Stimulated activated CD4-positive, alpha-beta T cell treated with anti-CD3 and anti-CD28 coated beads, Interleukin-2, amount 100 ng/mL, for 48 hours (primary cell): ENCODE measurements around the gene COX6A2.
"Not testable (repeated sequence)": the region's sequence is repeated elsewhere in the genome, so short reads cannot be mapped to it uniquely, and the experiment has no call there.

Experiments
- DNase-seq, 2 donors: peaks; one replicate each; pipeline ENCODE4 v3.0.0-alpha.2; 2020

The COX6A2 gene

GRCh38 chr16:31461921-31462804 is 34.0 kb upstream of the COX6A2 start:
- DNase-seq, result no peak

DNA sequence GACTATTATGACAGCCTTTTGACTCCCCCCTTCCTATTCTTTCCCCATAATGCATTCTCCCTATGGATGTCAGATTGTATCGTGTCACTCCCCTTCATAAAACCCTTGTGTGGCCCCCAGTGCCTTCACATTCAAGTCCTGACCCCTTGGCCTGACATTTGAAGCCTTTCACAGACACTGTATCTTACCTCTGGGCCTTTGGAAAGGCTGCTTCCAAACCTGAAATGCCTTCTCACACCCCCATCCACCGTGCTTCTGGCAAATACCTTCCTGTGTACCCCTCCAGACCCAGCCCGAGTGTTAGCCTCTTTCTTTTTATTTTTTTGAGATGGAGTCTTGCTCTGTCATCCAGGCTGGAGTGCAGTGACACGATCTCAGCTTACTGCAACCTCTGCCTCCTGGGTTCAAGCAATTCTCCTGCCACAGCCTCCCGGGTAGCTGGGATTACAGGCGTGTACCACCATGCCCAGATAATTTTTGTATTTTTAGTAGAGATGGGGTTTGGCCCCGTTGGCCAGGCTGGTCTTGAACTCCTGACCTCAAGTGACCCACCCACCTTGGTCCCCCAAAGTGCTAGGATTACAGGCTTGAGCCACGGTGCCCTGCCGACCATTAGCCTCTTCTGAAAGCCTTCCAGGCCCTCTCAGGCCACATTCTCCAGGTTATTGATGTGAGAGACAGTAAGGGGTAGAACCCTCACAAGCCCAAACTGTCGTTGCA is 33.2 kb upstream of the COX6A2 start:
- no peak for DNase-seq

GRCh38 chr16:31460582-31461002 is 32.4 kb upstream of the COX6A2 start:
- no peak for DNase-seq

- DNase-seq, result peak; percentile 100
Measured at GRCh38 chr16:31459687-31460581, 31.8 kb upstream of the COX6A2 start.

GRCh38 chr16:31458844-31459686 is 30.9 kb upstream of the COX6A2 start, which contains the start of gene ARMC5:
TSS of gene ARMC5 (plus strand) at chr16:31459501. CDS start at chr16:31459525, 24 bp downstream.
- DNase-seq, result peak; percentile 90 to 92

GRCh38 chr16:31458073-31458843 is 30.1 kb upstream of the COX6A2 start:
- DNase-seq, result peak in 1 of 2 donors; percentile 32

DNA sequence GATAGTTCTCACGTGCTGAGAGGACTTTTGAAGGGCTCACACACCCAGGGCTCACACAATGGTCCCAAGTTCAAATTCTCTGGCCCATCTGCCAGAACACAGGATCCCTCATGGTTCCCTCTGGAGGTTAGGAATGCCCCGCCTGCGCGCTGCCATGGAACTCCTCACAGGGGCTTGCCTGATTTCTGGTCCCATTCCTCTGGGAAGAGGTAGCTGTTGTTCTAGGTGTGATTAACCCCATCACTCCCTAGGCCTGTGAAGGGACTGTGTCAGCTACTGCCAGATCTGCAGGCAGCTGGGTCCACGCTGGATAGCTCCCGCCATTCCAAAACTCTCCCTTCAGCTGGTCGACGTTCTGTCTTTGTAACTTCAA is 28.8 kb upstream of the COX6A2 start:
- DNase-seq, result no peak

GRCh38 chr16:31455601-31456314 is 27.6 kb upstream of the COX6A2 start:
- DNase-seq, result no peak

DNA sequence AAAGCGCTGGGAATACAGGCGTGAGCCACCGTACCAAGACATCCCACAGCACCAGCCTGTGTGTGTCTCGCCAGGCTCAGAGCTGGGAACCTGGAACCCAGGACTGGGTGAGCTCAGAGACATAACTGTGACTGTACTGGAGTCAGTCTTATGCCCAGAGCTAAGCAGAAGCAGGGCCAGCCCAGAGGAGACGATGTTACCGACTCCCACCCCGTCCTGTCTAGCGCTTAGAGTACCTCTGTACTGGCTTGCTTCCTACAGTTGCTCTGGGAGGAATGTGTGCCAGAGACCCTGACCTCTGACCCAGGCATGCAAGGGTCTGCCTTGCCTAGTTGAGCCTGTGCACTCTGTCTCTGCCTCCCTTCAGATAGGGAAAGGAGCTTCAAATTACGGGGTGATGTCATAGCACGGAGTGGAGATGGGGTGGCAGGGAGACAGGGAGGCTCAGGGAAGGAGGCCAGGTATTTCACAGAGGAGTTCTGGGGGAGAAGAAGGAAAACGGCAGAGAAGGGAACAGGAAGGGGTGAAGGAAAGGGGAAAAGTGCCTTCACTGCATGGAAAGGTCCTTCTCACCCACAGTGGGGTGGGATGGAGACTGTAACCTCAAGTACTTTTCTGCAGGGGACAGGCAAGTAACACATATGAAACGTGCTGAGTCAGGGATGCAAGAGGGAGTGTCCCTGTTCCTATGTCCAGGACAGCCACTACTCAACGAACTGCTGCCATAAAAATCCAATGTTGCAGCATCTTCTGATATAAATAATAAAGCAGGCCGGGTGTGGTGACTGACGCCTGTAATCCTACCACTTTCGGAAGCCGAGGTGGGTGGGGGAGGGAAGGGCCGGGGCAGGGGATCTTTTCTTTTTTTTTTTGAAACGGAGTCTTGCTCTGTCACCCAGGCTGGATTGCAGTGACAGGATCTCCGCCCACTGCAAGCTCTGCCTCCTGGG is 25.4 kb upstream of the COX6A2 start:
- DNase-seq, result no peak

GRCh38 chr16:31452631-31453106 is 24.5 kb upstream of the COX6A2 start:
- DNase-seq, result no peak

DNA sequence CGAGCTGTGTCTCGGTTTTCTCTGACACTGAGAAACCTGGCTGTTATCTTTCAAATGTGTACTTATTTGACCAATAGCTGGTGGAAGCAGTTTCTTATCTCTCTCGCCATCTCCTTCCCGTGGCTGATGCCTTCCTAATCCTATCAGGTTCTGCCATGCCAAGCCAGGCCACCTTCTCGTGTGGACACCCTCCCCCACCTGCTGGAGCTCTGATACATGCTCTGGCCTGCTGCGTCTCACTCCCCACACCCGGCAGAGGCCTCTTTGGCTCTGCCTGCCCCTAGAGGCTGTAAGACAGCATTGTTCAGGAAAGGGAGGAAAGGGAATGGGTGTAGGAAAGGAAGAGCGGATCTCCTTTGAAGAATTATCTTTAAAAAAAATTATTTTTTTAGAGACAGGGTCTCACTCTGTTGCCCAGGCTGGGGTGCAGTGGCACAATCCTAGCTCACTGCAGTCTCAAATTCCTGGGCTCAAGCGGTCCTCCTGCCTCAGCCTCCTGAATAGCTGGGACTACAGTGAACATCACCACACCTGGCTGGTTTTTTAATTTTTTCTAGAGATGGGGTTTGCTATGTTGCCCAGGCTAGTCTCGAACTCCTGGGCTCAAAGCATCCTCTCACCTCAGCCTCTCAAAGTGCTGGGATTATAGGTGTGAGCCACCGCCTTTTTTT is 23.7 kb upstream of the COX6A2 start:
- DNase-seq, result no peak

GRCh38 chr16:31451201-31451600 is 23.0 kb upstream of the COX6A2 start:
- no peak for DNase-seq

GRCh38 chr16:31445931-31446330 is 17.8 kb upstream of the COX6A2 start:
- not testable (repeated sequence) for DNase-seq

DNA sequence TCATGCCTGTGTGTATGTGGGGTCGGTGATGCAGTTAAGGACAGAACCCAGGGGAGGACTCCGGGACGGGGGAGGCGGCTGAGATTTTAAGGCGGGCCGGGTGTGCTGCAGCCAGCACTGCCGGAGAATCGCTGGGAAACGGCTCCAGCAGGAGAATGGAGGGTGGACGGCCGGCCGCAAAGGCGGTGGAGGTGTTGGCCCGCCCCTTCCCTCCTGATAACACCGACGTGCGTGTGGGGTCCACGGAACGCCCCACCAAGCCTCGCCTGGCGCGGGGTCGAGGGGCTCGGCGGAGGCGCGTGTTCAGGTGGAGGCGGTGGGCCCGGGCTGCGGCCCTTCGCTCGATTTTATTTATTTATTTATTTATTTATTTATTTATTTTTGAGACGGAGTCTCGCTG is 13.8 kb upstream of the COX6A2 start:
- no peak for DNase-seq

DNA sequence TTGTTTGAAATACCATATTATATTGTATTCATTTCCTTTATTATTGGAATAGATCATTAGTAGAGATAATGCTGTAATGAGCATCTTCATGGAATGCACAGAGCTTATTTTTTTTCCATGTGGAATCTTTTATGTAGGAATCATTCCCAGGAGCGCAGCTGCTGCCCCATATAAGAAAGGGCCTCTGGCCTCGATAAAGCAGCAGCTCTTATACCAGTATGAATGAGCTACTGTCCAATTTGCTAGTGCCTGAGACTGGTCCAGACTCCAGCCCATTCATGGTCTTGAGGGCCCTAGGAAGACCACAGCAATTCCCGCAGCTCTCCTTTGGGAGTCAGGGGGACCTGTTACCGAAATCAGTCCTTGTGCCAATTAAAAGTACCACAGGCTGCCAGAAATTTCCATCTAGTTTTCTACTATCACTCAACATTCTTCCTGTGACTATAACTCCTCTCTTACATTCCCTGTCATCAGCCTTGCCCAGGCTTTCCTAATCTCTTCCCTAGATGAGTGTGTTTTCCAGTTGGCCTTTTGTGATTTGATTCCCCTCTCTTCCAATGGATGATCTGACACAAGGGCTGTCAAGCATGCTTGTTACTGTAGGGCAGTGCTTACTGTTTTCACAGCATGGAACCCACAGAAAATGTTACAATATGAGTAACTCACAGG is 12.5 kb upstream of the COX6A2 start:
- DNase-seq, result no peak

DNA sequence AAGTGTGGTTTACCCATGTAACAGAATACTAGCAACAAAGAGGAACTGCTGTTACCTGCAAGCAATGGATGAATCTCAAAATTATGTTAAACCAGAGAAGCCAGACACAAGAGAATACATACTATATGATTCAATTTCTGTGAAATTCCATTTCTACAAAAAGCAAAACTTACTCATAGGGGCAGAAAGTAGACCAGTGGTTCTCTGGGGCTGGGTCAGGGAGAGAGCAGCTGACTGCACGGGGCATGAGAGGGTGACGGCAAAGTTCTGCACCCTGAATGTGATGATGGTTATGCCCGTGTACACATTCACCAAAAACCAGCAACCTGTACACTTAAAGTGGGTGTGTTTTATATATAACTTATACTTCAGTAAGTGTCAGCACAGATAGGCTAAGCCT is 11.4 kb upstream of the COX6A2 start:
- DNase-seq, result no peak

DNA sequence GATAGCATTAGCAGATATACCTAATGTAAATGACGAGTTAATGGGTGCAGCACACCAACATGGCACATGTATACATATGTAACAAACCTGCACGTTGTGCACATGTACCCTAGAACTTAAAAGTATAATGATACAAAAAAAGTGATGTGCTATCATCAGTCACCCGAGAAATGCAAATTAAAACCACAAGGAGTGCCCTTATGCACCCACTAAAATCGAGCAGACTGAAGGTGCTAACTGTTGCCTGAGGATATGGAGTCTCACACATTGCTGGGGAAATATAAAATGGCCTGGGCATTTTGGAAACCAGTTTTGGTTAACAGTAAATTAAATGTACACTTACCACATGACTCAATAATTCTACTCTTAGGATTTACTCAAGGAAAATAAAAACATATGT is 10.9 kb upstream of the COX6A2 start:
- DNase-seq, result not testable (repeated sequence)

DNA sequence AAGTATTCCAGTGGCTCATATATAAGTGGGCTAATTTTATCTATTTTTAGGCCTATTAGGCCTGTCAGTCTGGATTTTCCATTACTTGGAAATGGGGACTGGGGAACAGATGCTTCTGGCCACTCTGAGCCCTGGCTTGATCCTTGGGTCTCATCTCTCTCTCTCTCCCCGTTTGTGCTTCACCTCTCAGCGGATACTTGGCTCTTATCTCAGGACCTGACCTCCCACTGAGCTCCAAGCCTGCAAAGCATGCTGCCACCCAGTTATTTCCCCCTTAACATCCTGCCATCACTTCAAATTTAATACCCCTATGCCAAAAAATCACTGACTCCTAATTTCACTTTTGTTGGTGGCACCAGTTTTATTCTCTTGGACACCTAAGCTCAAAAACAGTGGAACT is 10.3 kb upstream of the COX6A2 start:
- DNase-seq, result no peak
